Upper lobe of right lung (tissue), 1 donor: Measurements from ENCODE around the gene NSRP1. TPM values are rescaled to one million over a fixed set of nuclear protein-coding genes. Genes with fewer than 3 reads are reported as not detected.
"Not testable (repeated sequence)": the region's sequence is repeated elsewhere in the genome, so short reads cannot be mapped to it uniquely, and the experiment has no call there.

Experiments
- ATAC-seq: fragments of 200-7000 bp; cut with Tn5 transposase; one replicate; pipeline ENCODE4 v1.9.1; 2020; ENCODE audit warnings: mild to moderate bottlenecking, moderate library complexity
- DNase-seq: peaks from one replicate; pipeline ENCODE4 v3.0.0-alpha.2; 2020
- H3K27ac ChIP-seq: fragments of 200-600 bp; one replicate; pipeline ENCODE4 v1.8.0; 2022
- H3K27me3 ChIP-seq: fragments of 200-600 bp; one replicate; pipeline ENCODE4 v1.8.0; 2022; ENCODE audit warnings: mild to moderate bottlenecking
- H3K36me3 ChIP-seq: fragments of 200-600 bp; one replicate; pipeline ENCODE4 v1.8.0; 2022
- H3K4me1 ChIP-seq: fragments of 200-600 bp; one replicate; pipeline ENCODE4 v1.8.0; 2022
- H3K4me3 ChIP-seq: fragments of 200-600 bp; one replicate; pipeline ENCODE4 v1.8.0; 2022; ENCODE audit warnings: mild to moderate bottlenecking
- H3K9me3 ChIP-seq: fragments of 200-600 bp; one replicate; pipeline ENCODE4 v1.8.0; 2022
- intact Hi-C: fragments of 100-400 bp; cut with DNase I; formaldehyde crosslinking; loops from one replicate; pipeline ENCODE4 v1.11.0; 2022
- total RNA-seq: library from RNA; stranded (reverse); fragmentation: NEBNext Ultra II Directional; extraction: Animal tissue kit (Norgen Biotek cat#: 25700); gene quantifications from one replicate; pipeline ENCODE4 v1.2.1, GENCODE V29; 2021
- TF ChIP-seq, protein P1 (sequence below): fragments of 200-600 bp; IDR thresholded peaks from one replicate; pipeline ENCODE4 v1.8.0; 2022; ENCODE audit warnings: antibody characterized with exemption
- donor health status: DM: no; HTN: yes; CAD: no; lungs with severe emphysema.

The NSRP1 gene
- total RNA-seq, 1 donor from 2014 or later = 31.0 TPM

DNA sequence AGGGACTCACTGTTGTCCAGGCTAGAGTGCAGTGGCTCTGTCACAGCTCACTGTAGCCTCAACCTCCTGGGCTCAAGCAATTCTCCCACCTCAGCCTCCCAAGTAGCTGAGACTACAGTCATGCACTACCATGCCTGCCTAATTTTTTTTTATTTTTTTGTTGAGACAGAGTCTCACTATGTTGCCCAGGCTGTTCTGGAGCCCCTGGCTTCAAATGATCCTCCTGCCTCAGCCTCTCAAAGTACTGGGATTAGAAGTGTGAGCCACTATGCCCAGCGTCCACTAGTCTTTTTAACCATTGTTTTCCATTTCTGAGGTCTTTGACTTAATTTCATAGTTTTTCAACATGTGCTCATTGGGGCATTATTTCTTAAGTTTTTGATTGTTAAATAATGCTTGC is 13.5 kb downstream of the NSRP1 start:
- Histone ChIP-seq H3K36me3 (peaks cover 51% of the 10 kb centered on the region), H3K27me3 (no peaks in the 10 kb centered on the region), H3K4me3 (no peak overlapping the region), H3K4me1 (peaks cover 4% of the 10 kb centered on the region), H3K27ac (no peak overlapping the region), H3K9me3 (no peaks in the 10 kb centered on the region)
- no peak for ATAC-seq
- TF ChIP-seq, protein P1, sequence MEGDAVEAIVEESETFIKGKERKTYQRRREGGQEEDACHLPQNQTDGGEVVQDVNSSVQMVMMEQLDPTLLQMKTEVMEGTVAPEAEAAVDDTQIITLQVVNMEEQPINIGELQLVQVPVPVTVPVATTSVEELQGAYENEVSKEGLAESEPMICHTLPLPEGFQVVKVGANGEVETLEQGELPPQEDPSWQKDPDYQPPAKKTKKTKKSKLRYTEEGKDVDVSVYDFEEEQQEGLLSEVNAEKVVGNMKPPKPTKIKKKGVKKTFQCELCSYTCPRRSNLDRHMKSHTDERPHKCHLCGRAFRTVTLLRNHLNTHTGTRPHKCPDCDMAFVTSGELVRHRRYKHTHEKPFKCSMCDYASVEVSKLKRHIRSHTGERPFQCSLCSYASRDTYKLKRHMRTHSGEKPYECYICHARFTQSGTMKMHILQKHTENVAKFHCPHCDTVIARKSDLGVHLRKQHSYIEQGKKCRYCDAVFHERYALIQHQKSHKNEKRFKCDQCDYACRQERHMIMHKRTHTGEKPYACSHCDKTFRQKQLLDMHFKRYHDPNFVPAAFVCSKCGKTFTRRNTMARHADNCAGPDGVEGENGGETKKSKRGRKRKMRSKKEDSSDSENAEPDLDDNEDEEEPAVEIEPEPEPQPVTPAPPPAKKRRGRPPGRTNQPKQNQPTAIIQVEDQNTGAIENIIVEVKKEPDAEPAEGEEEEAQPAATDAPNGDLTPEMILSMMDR = no peak
- DNase-seq = no peak
- intact Hi-C loops = no loop called here

DNA sequence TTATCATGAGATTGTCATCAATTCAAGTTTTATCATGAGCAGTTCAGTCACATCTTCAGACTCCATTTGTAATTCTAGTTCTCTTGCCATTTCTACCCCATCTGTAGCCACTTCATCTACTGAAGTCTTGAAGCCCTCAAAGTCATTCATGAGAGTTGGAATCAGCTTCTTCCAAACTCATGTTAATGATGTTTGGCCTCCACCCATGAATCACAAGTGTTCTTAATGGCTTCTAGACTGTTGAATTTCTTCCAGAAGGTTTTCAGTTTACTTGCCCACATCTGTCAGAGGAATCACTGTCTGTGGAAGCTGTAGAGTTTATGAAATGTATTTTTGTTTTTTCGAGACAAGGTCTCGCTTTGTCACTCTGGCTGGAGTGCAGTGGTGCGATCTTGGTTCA is 16.0 kb downstream of the NSRP1 start:
- TF ChIP-seq, protein P1 = no peak
- H3K36me3 ChIP-seq = peaks cover 48% of the 10 kb centered on the region
- no peak for ATAC-seq
- H3K27me3 ChIP-seq = no peaks in the 10 kb centered on the region
- no peaks in the 10 kb centered on the region for H3K4me1 ChIP-seq
- intact Hi-C loops = no loop called here
- H3K4me3 ChIP-seq = no peak overlapping the region
- no peak for DNase-seq
- no peaks in the 10 kb centered on the region for H3K9me3 ChIP-seq
- H3K27ac ChIP-seq = no peak overlapping the region

DNA sequence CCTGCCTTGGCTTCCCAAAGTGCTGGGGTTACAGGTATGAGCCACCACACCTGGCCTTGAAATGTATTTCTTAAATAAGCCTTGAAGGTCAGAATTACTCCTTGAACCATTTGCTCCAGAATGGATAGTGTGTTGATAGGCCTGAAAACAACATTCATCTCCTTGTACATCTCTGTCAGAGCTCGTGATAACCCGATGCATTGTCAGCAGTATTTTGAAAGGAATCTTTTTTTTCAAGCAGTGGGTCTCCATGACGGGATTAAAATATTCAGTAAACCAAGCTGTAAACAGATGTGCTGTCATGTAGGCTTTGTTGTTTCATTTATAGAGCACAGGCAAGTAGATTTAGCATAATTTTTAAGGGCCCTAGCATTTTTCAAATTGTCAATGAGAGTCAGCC is 16.6 kb downstream of the NSRP1 start:
- peaks cover 43% of the 10 kb centered on the region for H3K36me3 ChIP-seq
- H3K4me3 ChIP-seq = no peak overlapping the region
- TF ChIP-seq, protein P1 = no peak
- H3K27me3 ChIP-seq = no peaks in the 10 kb centered on the region
- ATAC-seq (no peak), DNase-seq (no peak)
- H3K4me1 ChIP-seq = no peaks in the 10 kb centered on the region
- no peaks in the 10 kb centered on the region for H3K9me3 ChIP-seq
- intact Hi-C loops = no loop called here
- H3K27ac ChIP-seq = no peak overlapping the region

- no peak overlapping the region for H3K4me3 ChIP-seq
- H3K9me3 ChIP-seq = no peaks in the 10 kb centered on the region
- intact Hi-C loops = no loop called here
- no peak overlapping the region for H3K27ac ChIP-seq
- DNase-seq (no peak), ATAC-seq (no peak)
- peaks cover 30% of the 10 kb centered on the region for H3K36me3 ChIP-seq
- TF ChIP-seq, protein P1 = no peak
- H3K27me3 ChIP-seq = no peaks in the 10 kb centered on the region
- H3K4me1 ChIP-seq = no peaks in the 10 kb centered on the region
Observed at GRCh38 chr17:30134551-30134950, 17.9 kb downstream of the NSRP1 start.

GRCh38 chr17:30137158-30137557 is 20.5 kb downstream of the NSRP1 start:
- Histone ChIP-seq H3K4me1 (no peaks in the 10 kb centered on the region), H3K36me3 (peaks cover 13% of the 10 kb centered on the region), H3K27ac (no peak overlapping the region), H3K4me3 (no peak overlapping the region), H3K9me3 (no peaks in the 10 kb centered on the region), H3K27me3 (no peaks in the 10 kb centered on the region)
- TF ChIP-seq, protein P1 = no peak
- intact Hi-C loops = no loop called here
- ATAC-seq (no peak), DNase-seq (no peak)

GRCh38 chr17:30147860-30148259 is 31.2 kb downstream of the NSRP1 start:
- H3K9me3 ChIP-seq, H3K4me3 ChIP-seq, H3K27me3 ChIP-seq, DNase-seq, H3K27ac ChIP-seq, H3K36me3 ChIP-seq, ATAC-seq, intact Hi-C loops, H3K4me1 ChIP-seq: not testable (repeated sequence)
